Measurements from ENCODE around the gene CDC42EP3.

DNA sequence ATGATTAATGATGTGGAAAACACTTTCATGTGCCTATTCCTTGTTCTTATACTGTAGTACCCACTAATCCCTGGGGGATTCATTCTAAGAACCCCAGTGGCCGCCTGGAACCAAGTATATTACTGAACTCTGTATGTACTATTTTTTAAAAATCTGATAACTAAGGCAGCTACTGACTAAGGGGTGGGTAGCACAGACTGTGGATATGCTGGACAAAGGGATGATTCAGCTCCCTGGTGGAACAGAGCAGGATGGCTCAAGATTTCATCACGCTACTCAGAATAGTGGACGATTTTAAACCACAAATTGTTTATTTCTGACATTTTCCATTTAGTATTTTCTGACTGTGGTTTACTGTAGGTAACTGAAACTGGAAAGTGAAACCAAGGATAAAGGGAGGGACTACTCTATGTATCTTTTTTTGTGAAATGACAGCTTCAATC, 41.8 kb upstream of the CDC42EP3 start:
- no peak for TF ChIP-seq TAF1 (IDR thresholded peaks at IDR 0.05; ENCODE audit: borderline replicate concordance, low read depth, low read length)
- TF ChIP-seq POLR2A (IDR thresholded peaks at IDR 0.05; ENCODE audit: low read depth, low read length), result no peak

Data from GM12892 (cell line).